ENCODE data around the gene ABCA4. TPM values are rescaled to one million over a fixed set of nuclear protein-coding genes. Genes with fewer than 3 reads are reported as not detected.

ABCA4 gene
- total RNA-seq, 1 donor from 2014 or later = 6.0 TPM

GRCh38 chr1:94031154-94031553, 89.8 kb downstream of the ABCA4 start:
- H3K9me3 Mint-ChIP-seq (ENCODE audit: unreplicated experiment) = no peaks in the 10 kb centered on the region
- peaks cover 38% of the 10 kb centered on the region for H3K4me1 Mint-ChIP-seq (ENCODE audit: unreplicated experiment)
- no peak for TF ChIP-seq CTCF (IDR thresholded peaks at IDR 0.05)
- no peak overlapping the region for H3K4me3 Mint-ChIP-seq (ENCODE audit: unreplicated experiment)
- no peaks in the 10 kb centered on the region for H3K27me3 Mint-ChIP-seq (ENCODE audit: unreplicated experiment)
- no peak overlapping the region for H3K27ac Mint-ChIP-seq (ENCODE audit: unreplicated experiment)
- DNase-seq (ENCODE audit: extremely low spot score, unreplicated experiment) = no peak
- H3K36me3 Mint-ChIP-seq (ENCODE audit: unreplicated experiment) = no peaks in the 10 kb centered on the region

GRCh38 chr1:94029130-94029993, 91.6 kb downstream of the ABCA4 start:
- no peak for TF ChIP-seq CTCF (IDR thresholded peaks at IDR 0.05)
- H3K27ac Mint-ChIP-seq (ENCODE audit: unreplicated experiment) = no peak overlapping the region

DNA sequence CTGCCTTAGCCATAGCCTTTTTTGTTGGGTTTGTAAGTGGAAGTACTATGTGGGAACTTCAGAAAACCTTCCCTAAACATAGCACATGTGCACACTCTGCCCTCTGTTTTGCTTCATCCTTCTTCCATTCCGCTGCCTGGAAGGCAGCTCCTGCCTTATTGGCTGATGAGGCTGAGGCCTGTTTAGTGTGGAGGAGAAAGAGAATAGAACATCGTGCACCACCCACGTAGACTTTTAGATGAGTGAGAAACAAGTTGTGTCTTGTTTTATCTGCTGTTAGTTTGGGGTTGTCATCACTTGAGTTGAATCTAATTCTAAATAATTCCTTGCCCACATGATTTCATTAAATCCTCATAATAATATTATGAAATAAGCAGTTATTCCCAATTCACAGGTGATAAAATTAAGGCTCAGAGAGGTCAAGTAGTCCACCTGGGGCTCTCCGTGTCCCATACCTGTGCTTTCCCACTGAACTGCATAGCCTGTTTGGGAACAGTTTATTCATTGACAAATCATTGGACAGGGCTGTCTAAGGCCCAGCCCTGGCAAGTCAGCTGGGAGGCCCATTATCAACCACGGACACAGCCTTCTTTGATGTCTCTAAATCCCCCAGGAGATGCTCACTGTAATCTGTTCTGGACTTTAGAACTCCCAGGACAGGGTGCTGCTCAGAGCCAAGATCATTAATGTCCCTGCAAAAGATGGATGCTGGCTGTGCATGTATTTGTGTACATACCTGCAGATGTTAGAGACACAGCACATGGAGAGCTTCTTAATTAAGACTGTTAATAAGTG, 93.0 kb downstream of the ABCA4 start:
- Mint-ChIP-seq H3K27ac (ENCODE audit: unreplicated experiment) (no peak overlapping the region), H3K27me3 (ENCODE audit: unreplicated experiment) (no peaks in the 10 kb centered on the region), H3K36me3 (ENCODE audit: unreplicated experiment) (no peaks in the 10 kb centered on the region), H3K4me3 (ENCODE audit: unreplicated experiment) (no peak overlapping the region), H3K4me1 (ENCODE audit: unreplicated experiment) (peaks cover 38% of the 10 kb centered on the region), H3K9me3 (ENCODE audit: unreplicated experiment) (no peaks in the 10 kb centered on the region)
- TF ChIP-seq CTCF (IDR thresholded peaks at IDR 0.05) = no peak
- no peak for DNase-seq (ENCODE audit: extremely low spot score, unreplicated experiment)

More at GRCh38 chr1:94029130-94029993, 91.6 kb downstream of the ABCA4 start:
- Mint-ChIP-seq H3K36me3 (ENCODE audit: unreplicated experiment) (no peaks in the 10 kb centered on the region), H3K4me1 (ENCODE audit: unreplicated experiment) (peaks cover 39% of the 10 kb centered on the region), H3K27me3 (ENCODE audit: unreplicated experiment) (no peaks in the 10 kb centered on the region), H3K4me3 (ENCODE audit: unreplicated experiment) (no peak overlapping the region), H3K9me3 (ENCODE audit: unreplicated experiment) (no peaks in the 10 kb centered on the region)
- no peak for DNase-seq (ENCODE audit: extremely low spot score, unreplicated experiment)

GRCh38 chr1:94026619-94027380, 94.1 kb downstream of the ABCA4 start:
- TF ChIP-seq CTCF (IDR thresholded peaks at IDR 0.05) = no peak
- peak overlapping the region; percentile 24 for H3K27ac Mint-ChIP-seq (ENCODE audit: unreplicated experiment)
- H3K4me1 Mint-ChIP-seq (ENCODE audit: unreplicated experiment) = peaks cover 41% of the 10 kb centered on the region
- H3K4me3 Mint-ChIP-seq (ENCODE audit: unreplicated experiment) = no peak overlapping the region
- H3K36me3 Mint-ChIP-seq (ENCODE audit: unreplicated experiment) = no peaks in the 10 kb centered on the region
- H3K9me3 Mint-ChIP-seq (ENCODE audit: unreplicated experiment) = no peaks in the 10 kb centered on the region
- H3K27me3 Mint-ChIP-seq (ENCODE audit: unreplicated experiment) = no peaks in the 10 kb centered on the region
- no peak for DNase-seq (ENCODE audit: extremely low spot score, unreplicated experiment)

Measured in osteocyte (in vitro differentiated cells).